Skeletal muscle satellite cell (primary cell): ENCODE measurements around the gene PPFIBP2.

ENCODE experiments used
- H3K27me3 ChIP-seq: 2 replicates; pipeline ENCODE4 v1.7.0; 2013; ENCODE audit warnings: low read length; ENCODE audit not compliant: control insufficient read depth, insufficient read depth
- H3K36me3 ChIP-seq: 2 replicates; pipeline ENCODE4 v1.7.0; 2013; ENCODE audit warnings: mild to moderate bottlenecking, control low read depth, low read length; ENCODE audit not compliant: insufficient read depth
- H3K4me1 ChIP-seq: 2 replicates; pipeline ENCODE4 v1.7.0; 2013; ENCODE audit warnings: low read length; ENCODE audit not compliant: control insufficient read depth, insufficient read depth
- H3K4me2 ChIP-seq: 2 replicates; pipeline ENCODE4 v1.7.0; 2013; ENCODE audit warnings: mild to moderate bottlenecking, low read length
- H3K4me3 ChIP-seq: 2 replicates; pipeline ENCODE4 v1.7.0; 2013; ENCODE audit warnings: low read length
- H3K9ac ChIP-seq: 2 replicates; pipeline ENCODE4 v1.7.0; 2013; ENCODE audit warnings: mild to moderate bottlenecking, low read depth, low read length, moderate library complexity
- H3K9me3 ChIP-seq: replicated peaks from 2 replicates; pipeline ENCODE4 v1.7.0; 2013; ENCODE audit warnings: mild to moderate bottlenecking, control low read depth, low read length

The PPFIBP2 gene

GRCh38 chr11:7543302-7543701 is 29.5 kb downstream of the PPFIBP2 start:
- Histone ChIP-seq H3K9ac (no peak overlapping the region), H3K4me3 (no peak overlapping the region), H3K9me3 (no peaks in the 10 kb centered on the region), H3K4me1 (no peaks in the 10 kb centered on the region), H3K27me3 (peaks cover 20% of the 10 kb centered on the region), H3K36me3 (no peaks in the 10 kb centered on the region), H3K4me2 (no peak overlapping the region)

DNA sequence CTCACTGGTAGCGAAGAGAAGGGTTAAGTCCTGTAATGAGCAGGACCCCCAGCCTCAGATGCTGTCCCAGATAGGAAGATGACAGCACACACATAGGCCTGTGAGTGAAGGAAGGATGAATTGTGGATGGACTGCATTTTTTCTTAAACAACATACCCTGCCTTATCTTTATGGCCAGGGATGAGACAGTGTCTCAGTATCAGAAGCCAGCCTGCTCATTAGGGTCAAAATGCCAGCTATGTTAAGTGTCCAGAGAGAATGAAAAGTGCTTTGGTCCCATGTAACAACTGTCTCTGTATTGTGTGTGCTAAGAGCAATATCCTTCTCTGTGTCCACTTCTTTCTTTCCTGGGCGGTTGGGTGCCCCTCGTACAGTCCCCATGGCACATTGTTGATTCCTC is 30.2 kb downstream of the PPFIBP2 start:
- H3K36me3 ChIP-seq = no peaks in the 10 kb centered on the region
- no peaks in the 10 kb centered on the region for H3K9me3 ChIP-seq
- no peak overlapping the region for H3K4me3 ChIP-seq

DNA sequence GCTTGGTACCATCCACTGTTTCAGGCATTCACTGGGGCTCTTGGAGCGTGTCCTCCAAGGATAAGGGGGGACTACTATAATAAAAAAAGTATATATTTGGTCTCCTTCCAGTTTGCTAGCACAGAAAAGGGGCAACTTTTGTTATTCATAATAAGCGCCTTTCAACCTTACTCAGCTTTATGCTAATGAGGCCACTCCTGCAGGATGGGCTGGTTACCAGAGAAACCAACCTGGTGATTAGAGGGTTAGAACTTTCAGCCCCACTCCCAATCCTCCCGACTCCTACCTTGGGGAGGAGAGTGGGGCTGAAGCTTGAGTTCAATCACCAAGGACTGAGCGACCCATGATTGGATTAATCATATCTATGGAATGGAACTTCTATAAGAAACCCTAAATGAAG is 31.8 kb downstream of the PPFIBP2 start:
- Histone ChIP-seq H3K4me2 (no peak overlapping the region), H3K4me1 (no peaks in the 10 kb centered on the region), H3K4me3 (no peak overlapping the region), H3K36me3 (no peaks in the 10 kb centered on the region), H3K9me3 (no peaks in the 10 kb centered on the region), H3K27me3 (peaks cover 17% of the 10 kb centered on the region), H3K9ac (no peak overlapping the region)

More for the DNA sequence above, 30.2 kb downstream of the PPFIBP2 start:
- Histone ChIP-seq H3K27me3 (peaks cover 18% of the 10 kb centered on the region), H3K4me2 (no peak overlapping the region), H3K9ac (no peak overlapping the region), H3K4me1 (no peaks in the 10 kb centered on the region)

GRCh38 chr11:7546324-7546791 is 32.6 kb downstream of the PPFIBP2 start:
- Histone ChIP-seq H3K4me2 (no peak overlapping the region), H3K9ac (no peak overlapping the region), H3K36me3 (no peaks in the 10 kb centered on the region), H3K27me3 (peaks cover 14% of the 10 kb centered on the region), H3K4me3 (no peak overlapping the region), H3K9me3 (no peaks in the 10 kb centered on the region), H3K4me1 (no peaks in the 10 kb centered on the region)

GRCh38 chr11:7547687-7548086 is 33.9 kb downstream of the PPFIBP2 start:
- Histone ChIP-seq H3K9me3 (no peaks in the 10 kb centered on the region), H3K4me3 (no peak overlapping the region), H3K9ac (no peak overlapping the region), H3K4me1 (no peaks in the 10 kb centered on the region), H3K36me3 (no peaks in the 10 kb centered on the region), H3K4me2 (no peak overlapping the region), H3K27me3 (peaks cover 14% of the 10 kb centered on the region)

- no peaks in the 10 kb centered on the region for H3K4me1 ChIP-seq
- no peaks in the 10 kb centered on the region for H3K9me3 ChIP-seq
- H3K9ac ChIP-seq = no peak overlapping the region
- no peak overlapping the region for H3K4me3 ChIP-seq
- H3K27me3 ChIP-seq = peaks cover 9% of the 10 kb centered on the region
- H3K4me2 ChIP-seq = no peak overlapping the region
- H3K36me3 ChIP-seq = no peaks in the 10 kb centered on the region
These were observed 35.0 kb downstream of the PPFIBP2 start for GRCh38 chr11:7548659-7549274.

- H3K27me3 ChIP-seq = peaks cover 7% of the 10 kb centered on the region
- H3K4me3 ChIP-seq = no peak overlapping the region
- no peaks in the 10 kb centered on the region for H3K4me1 ChIP-seq
- no peaks in the 10 kb centered on the region for H3K9me3 ChIP-seq
- H3K9ac ChIP-seq = no peak overlapping the region
- H3K4me2 ChIP-seq = no peak overlapping the region
- H3K36me3 ChIP-seq = no peaks in the 10 kb centered on the region
These were observed 35.9 kb downstream of the PPFIBP2 start for GRCh38 chr11:7549681-7550080.

- Histone ChIP-seq H3K36me3 (no peaks in the 10 kb centered on the region), H3K9ac (no peak overlapping the region), H3K4me2 (no peak overlapping the region), H3K4me3 (no peak overlapping the region), H3K27me3 (peaks cover 12% of the 10 kb centered on the region), H3K9me3 (no peaks in the 10 kb centered on the region), H3K4me1 (no peaks in the 10 kb centered on the region)
These were observed 37.8 kb downstream of the PPFIBP2 start for GRCh38 chr11:7551571-7551970.

DNA sequence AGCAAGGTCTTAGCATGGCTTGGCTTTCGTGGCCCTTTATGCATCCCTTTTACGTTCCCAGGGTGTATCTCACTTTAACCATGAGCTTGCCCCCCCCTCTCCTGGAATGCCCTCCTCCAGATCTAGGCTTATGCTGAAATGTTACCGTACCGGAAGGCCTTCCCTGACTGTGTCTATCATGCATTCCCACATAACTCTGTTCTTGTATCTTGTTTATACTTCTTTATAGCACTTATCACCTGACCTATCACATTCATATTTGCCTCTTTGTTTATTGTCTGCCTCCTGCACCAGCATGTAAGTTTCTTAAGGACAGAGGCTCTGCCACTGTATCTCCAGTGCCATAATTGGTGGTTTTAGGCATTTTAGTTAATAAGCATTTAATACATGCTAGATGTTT is 38.9 kb downstream of the PPFIBP2 start:
- H3K27me3 ChIP-seq = peaks cover 9% of the 10 kb centered on the region
- no peak overlapping the region for H3K4me3 ChIP-seq
- no peaks in the 10 kb centered on the region for H3K9me3 ChIP-seq
- H3K36me3 ChIP-seq = no peaks in the 10 kb centered on the region
- H3K4me2 ChIP-seq = no peak overlapping the region
- H3K9ac ChIP-seq = no peak overlapping the region
- H3K4me1 ChIP-seq = no peaks in the 10 kb centered on the region

DNA sequence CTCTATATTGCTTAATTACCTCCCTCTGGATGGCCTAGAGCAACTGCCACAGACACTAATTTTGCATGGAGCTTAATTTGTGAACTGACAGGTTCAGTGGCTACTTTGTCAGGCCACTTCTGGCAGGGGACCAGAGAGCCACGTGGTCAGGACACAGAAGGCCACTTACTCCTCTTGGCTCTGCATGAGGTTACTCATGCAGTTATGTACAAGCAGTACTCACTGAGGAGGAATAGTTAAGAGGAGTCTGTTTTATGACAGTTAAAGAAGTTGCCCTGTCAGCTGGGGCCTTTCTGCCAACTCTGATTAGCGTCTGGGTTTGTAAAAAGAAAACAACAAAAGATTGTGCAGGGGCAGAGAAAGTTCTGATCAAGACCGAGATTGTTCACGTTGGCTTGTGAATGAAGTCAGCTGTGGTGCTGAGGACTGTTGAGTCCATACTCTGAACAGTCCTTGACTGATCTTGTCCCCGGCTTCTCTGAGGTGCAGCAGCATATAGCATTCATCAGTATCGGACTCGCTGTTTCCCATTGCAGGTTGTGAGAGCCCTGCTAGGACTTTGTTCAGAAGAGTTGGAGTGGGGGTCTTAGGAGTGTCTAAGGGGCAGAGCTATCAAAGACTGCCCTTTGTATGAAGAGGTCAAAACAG is 41.4 kb downstream of the PPFIBP2 start:
- Histone ChIP-seq H3K36me3 (no peaks in the 10 kb centered on the region), H3K9ac (no peak overlapping the region), H3K4me1 (no peaks in the 10 kb centered on the region), H3K4me3 (no peak overlapping the region), H3K27me3 (peaks cover 6% of the 10 kb centered on the region), H3K4me2 (no peak overlapping the region), H3K9me3 (no peaks in the 10 kb centered on the region)

DNA sequence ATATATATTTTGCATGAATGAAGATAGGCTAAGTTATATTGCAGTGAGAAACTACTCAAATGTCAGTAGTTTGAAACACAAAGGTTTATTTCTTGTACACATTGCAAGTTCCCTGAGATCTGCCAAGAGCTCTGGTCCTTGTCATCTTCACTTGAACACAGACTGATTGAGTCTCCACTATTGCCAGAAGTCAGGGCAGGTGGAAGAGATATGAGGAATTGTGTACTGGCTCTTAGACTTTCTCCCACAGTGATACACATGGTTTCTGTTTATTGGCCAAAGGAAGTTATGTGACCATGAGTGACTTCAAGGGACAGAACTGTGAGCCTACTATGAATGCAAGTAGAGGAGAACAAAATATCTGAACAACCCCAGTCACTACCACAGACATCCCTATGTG is 44.2 kb downstream of the PPFIBP2 start:
- no peak overlapping the region for H3K4me3 ChIP-seq
- no peaks in the 10 kb centered on the region for H3K4me1 ChIP-seq
- H3K9me3 ChIP-seq = no peaks in the 10 kb centered on the region
- peaks cover 7% of the 10 kb centered on the region for H3K27me3 ChIP-seq
- no peak overlapping the region for H3K4me2 ChIP-seq
- H3K9ac ChIP-seq = no peak overlapping the region
- no peaks in the 10 kb centered on the region for H3K36me3 ChIP-seq
